Measurements from ENCODE around the gene OPRM1.

- TF ChIP-seq, protein P1, sequence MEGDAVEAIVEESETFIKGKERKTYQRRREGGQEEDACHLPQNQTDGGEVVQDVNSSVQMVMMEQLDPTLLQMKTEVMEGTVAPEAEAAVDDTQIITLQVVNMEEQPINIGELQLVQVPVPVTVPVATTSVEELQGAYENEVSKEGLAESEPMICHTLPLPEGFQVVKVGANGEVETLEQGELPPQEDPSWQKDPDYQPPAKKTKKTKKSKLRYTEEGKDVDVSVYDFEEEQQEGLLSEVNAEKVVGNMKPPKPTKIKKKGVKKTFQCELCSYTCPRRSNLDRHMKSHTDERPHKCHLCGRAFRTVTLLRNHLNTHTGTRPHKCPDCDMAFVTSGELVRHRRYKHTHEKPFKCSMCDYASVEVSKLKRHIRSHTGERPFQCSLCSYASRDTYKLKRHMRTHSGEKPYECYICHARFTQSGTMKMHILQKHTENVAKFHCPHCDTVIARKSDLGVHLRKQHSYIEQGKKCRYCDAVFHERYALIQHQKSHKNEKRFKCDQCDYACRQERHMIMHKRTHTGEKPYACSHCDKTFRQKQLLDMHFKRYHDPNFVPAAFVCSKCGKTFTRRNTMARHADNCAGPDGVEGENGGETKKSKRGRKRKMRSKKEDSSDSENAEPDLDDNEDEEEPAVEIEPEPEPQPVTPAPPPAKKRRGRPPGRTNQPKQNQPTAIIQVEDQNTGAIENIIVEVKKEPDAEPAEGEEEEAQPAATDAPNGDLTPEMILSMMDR (IDR thresholded peaks at IDR 0.05; ENCODE audit: low read depth, low read length, missing input control), result no peak
- no peak for TF ChIP-seq FOXA2 (IDR thresholded peaks at IDR 0.05)
- no peak for TF ChIP-seq GABPA (IDR thresholded peaks at IDR 0.05 in 1 of 2, conservative IDR thresholded peaks at IDR 0.05 in 1 of 2)
- no peak for TF ChIP-seq FOXA1 (IDR thresholded peaks at IDR 0.05)
- no peak for TF ChIP-seq SP1 (IDR thresholded peaks at IDR 0.05)
- TF ChIP-seq, protein P2, sequence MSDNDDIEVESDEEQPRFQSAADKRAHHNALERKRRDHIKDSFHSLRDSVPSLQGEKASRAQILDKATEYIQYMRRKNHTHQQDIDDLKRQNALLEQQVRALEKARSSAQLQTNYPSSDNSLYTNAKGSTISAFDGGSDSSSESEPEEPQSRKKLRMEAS (IDR thresholded peaks at IDR 0.05), result no peak
- no peak for TF ChIP-seq TAF1 (conservative IDR thresholded peaks at IDR 0.05)
- TF ChIP-seq RXRA (IDR thresholded peaks at IDR 0.05), result no peak
- TF ChIP-seq, protein P3, sequence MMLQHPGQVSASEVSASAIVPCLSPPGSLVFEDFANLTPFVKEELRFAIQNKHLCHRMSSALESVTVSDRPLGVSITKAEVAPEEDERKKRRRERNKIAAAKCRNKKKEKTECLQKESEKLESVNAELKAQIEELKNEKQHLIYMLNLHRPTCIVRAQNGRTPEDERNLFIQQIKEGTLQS (IDR thresholded peaks at IDR 0.05), result no peak
- no peak for TF ChIP-seq RAD21 (IDR thresholded peaks at IDR 0.05)
These were observed 219.2 kb downstream of the OPRM1 start for GRCh38 chr6:154258064-154258757.

Data from liver (tissue), 3 donors.